GM18951 (cell line): ENCODE results near the gene BTNL9.

Experiments
- POLR2A ChIP-seq: IDR thresholded peaks from 4 replicates; pipeline ENCODE4 v1.6.1; 2011; ENCODE audit warnings: mild to moderate bottlenecking; ENCODE audit not compliant: insufficient read length, insufficient read depth; ENCODE audit errors: extremely low read depth
- in situ Hi-C: fragments of 300-500 bp; cut with MboI; formaldehyde crosslinking; loops from one replicate; pipeline ENCODE4 v1.12.0; 2022; ENCODE audit warnings: low sequenced_read_pairs, mixed read lengths, inconsistent platforms; ENCODE audit not compliant: unreplicated experiment

Gene BTNL9

DNA sequence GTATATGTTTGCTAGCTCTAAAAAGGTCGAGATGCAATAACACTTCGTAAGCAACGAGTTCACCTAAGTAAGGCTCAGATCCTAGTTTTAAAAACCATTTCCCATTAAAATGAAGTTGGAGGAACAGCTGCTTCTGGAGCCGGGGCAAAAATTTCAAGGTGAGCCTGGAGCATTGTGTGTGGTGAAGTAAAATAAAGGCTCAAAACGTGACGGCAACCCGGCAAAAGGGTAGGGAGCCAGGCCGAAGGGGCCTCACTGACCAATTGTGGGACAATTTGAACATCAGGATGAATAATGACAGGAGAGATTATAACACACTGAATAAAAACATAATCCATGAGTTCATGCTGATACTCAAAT, 20.1 kb downstream of the BTNL9 start:
- in situ Hi-C loops, result no loop called here
- no peak for TF ChIP-seq POLR2A

- in situ Hi-C loops, result no loop called here
- TF ChIP-seq POLR2A, result no peak
Measured at GRCh38 chr5:181060924-181061323, 20.9 kb downstream of the BTNL9 start.

GRCh38 chr5:181061645-181062044, 21.6 kb downstream of the BTNL9 start:
- no peak for TF ChIP-seq POLR2A
- in situ Hi-C loops, result no loop called here

DNA sequence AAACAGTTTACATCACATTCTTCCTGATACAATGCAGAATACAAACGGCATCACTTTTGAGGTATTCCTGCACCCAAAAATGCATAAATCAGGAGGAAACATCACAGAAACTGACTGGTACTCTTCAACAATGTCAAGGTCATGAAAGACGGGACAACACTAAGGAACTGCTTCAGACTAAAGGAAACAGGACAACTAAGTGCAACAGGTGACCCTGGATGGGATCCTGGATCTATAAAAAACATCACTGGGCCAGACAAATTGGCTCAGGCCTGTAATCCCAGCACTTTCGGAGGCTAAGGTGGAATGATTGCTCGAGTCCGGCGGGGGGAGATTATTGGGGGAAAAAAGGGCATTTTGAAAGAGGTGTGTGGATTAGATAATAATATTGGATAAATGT, 22.6 kb downstream of the BTNL9 start:
- in situ Hi-C loops, result no loop called here
- TF ChIP-seq POLR2A, result no peak

GRCh38 chr5:181063514-181063913, 23.4 kb downstream of the BTNL9 start:
- in situ Hi-C loops, result no loop called here
- TF ChIP-seq POLR2A, result no peak

DNA sequence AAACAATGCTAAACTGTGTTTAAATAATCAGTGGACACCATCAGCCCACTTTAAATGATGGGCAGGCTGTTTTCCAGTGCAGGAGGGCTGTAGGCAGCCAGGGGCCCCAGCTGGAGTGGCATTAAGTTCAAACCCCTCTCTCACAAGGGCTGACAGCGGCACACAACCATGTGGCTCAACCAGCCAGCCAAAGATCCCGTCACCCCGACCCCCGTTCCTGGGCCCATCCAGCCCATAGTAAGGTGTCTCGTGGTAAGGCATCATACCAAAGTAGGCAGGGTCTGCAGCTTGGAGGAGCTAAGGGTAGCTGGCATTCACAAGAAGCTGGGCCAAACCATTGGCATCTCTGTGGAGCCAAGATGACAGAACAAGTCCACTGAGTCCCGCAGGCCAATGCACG, 24.9 kb downstream of the BTNL9 start:
- in situ Hi-C loops, result no loop called here
- TF ChIP-seq POLR2A, result no peak

GRCh38 chr5:181069767-181070491, 29.9 kb downstream of the BTNL9 start:
- in situ Hi-C loops, result no loop called here
- no peak for TF ChIP-seq POLR2A

DNA sequence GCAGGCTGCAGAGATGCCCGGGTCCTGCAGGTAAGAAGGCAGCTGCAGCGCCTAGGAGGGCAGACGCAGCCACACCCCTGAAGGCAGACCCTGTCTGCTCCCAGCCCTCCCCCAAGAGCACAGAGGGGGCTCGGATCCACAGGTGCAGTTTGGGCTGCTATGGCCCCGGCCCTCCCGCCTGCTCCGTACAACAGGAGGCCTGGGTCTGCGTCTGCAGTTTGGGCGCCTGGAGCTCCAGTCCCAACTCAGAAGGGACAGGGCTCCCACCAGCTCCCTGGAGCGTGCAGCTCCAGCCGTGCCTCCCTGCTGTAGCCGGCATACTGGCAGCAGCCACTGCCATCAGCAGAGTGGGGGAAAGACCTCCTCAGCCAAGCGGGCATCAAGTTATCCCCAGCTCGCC, 30.5 kb downstream of the BTNL9 start:
- in situ Hi-C loops, result no loop called here
- TF ChIP-seq POLR2A, result no peak

DNA sequence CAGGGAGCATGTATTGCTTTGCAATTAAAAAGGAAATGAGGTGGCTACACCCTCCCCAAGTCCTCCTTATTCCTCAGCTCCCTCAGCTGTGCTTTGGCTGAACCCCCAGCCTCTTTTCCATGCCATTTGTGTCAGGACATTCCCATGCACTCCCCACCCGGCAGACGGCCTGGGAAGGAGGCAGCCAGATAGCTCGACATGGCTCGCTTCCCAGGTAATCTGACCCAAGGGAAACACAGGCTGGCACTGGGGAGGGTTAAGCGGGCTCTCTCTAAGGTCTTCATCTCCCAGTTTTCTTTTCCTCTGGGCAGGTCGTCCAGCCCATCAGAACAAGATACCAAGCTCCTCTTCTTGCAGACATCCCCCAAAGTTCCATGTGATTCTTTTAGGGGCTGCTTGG, 31.2 kb downstream of the BTNL9 start:
- no peak for TF ChIP-seq POLR2A
- in situ Hi-C loops, result no loop called here

- TF ChIP-seq POLR2A, result no peak
- in situ Hi-C loops, result no loop called here
Measured at GRCh38 chr5:181076920-181077319, 36.9 kb downstream of the BTNL9 start.

GRCh38 chr5:181081989-181082388, 41.9 kb downstream of the BTNL9 start:
- no peak for TF ChIP-seq POLR2A
- in situ Hi-C loops, result no loop called here

DNA sequence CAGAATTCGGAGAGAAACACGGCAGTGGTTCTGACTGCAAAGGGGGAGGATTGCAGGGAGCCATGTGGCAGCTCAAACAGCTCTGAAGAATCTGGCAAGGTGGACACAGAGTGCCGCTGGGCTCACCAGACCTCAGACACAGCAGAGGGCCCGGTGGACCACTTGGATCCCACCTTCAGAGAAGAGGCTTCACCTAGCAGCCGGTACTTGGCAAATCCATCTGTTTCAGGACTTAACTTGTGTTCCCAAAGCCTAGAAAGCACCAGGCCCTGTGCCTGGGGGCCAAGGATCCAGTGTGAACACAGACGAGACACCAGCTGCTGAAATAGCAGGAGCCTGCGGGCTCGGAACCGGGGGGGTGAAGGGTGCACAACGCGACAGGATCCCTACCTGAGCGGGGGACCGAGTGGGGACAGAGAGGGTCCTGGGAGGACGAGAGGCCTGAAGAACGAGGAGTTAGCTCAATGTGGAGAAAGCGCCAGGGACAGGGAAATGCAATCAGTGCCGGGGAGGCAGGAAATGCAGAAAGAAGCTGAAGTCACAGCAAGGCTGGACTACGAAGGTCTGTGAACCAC, 44.6 kb downstream of the BTNL9 start:
- in situ Hi-C loops, result no loop called here
- no peak for TF ChIP-seq POLR2A

DNA sequence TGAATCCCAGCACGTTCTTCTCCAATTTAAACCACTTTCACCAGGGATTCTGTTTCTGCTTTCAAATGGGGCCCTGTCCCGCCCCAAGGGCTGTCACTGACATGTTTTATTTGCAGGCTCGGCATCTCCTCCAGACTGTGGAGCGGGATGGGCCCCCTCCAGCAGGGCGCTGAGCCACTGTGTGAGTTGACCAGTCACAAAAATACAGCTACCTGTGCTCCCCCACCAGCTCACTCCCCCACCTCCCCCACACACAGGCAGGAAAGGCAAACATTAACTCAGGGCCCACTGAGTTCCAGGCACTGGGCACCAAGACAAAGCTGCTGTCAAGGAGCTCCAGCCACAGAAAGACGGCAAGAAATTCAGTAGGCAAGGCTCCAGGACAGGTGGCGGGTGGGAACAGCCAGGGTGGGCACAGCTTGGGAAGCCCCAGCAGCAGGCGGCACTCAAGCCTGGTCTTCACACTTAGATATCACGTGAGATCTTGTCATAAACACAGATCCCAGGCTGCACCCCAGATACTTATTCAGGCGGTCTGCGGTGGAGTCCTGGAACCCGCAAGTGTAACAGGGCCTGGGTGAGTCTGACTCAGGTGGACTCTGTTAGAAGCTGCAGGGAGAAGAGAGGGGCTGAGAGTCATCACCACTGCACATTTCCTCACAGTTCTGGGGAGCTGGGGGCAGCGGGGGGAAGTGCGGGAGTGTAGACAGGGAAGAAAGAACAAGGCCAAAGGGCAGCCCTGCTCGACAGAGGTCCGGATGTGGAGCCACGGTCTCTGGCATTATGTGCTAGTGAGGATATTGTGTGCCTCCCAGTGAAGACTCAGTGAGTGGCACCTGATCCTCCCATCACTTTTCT, 46.2 kb downstream of the BTNL9 start:
- no peak for TF ChIP-seq POLR2A
- in situ Hi-C loops, result no loop called here

- no peak for TF ChIP-seq POLR2A
- in situ Hi-C loops, result no loop called here
Measured at GRCh38 chr5:181086884-181087205, 46.8 kb downstream of the BTNL9 start.

- no peak for TF ChIP-seq POLR2A
- in situ Hi-C loops, result no loop called here
Measured at GRCh38 chr5:181087309-181087708, 47.2 kb downstream of the BTNL9 start.
